ENCODE data around the gene ADAMTSL3.

ADAMTSL3 gene

GRCh38 chr15:83887961-83888360 lies 234.0 kb downstream of the ADAMTSL3 start:
- Histone ChIP-seq H3K36me3 (ENCODE audit: insufficient read depth, low read length) (no peaks in the 10 kb centered on the region), H2AFZ (ENCODE audit: low read length) (no peak overlapping the region), H3K4me3 (ENCODE audit: low read length, poor library complexity, severe bottlenecking) (no peak overlapping the region), H3K79me2 (ENCODE audit: insufficient read depth, low read length) (no peaks in the 10 kb centered on the region), H3F3A (ENCODE audit: low read depth) (no peaks in the 10 kb centered on the region), H3K9ac (ENCODE audit: low read depth, low read length, poor library complexity, severe bottlenecking) (no peak overlapping the region), H3K4me2 (ENCODE audit: low read depth, low read length, poor library complexity, severe bottlenecking) (no peak overlapping the region), H4K20me1 (ENCODE audit: insufficient read depth, low read length, poor library complexity, severe bottlenecking) (no peaks in the 10 kb centered on the region), H3K9me2 (replicated peaks; ENCODE audit: low read depth, low read length) (no peaks in the 10 kb centered on the region), H3K9me3 (ENCODE audit: insufficient read depth, low read depth, low read length) (no peaks in the 10 kb centered on the region), H3K4me1 (ENCODE audit: insufficient read depth, low read length, poor library complexity, severe bottlenecking) (no peaks in the 10 kb centered on the region), H3K27me3 (ENCODE audit: insufficient read depth, low read length, poor library complexity, severe bottlenecking) (no peaks in the 10 kb centered on the region)
- TF ChIP-seq CTCF (conservative IDR thresholded peaks at IDR 0.05; ENCODE audit: low read length) (no peak), EZH2phosphoT487 (IDR thresholded peaks at IDR 0.05; ENCODE audit: borderline replicate concordance) (no peak)

- Histone ChIP-seq H4K20me1 (ENCODE audit: insufficient read depth, low read length, poor library complexity, severe bottlenecking) (no peaks in the 10 kb centered on the region), H3K9ac (ENCODE audit: low read depth, low read length, poor library complexity, severe bottlenecking) (no peak overlapping the region), H3K9me2 (replicated peaks; ENCODE audit: low read depth, low read length) (no peaks in the 10 kb centered on the region), H3F3A (ENCODE audit: low read depth) (no peaks in the 10 kb centered on the region), H3K27me3 (ENCODE audit: insufficient read depth, low read length, poor library complexity, severe bottlenecking) (no peaks in the 10 kb centered on the region), H3K79me2 (ENCODE audit: insufficient read depth, low read length) (no peaks in the 10 kb centered on the region), H3K36me3 (ENCODE audit: insufficient read depth, low read length) (no peaks in the 10 kb centered on the region), H3K4me2 (ENCODE audit: low read depth, low read length, poor library complexity, severe bottlenecking) (no peak overlapping the region), H3K4me3 (ENCODE audit: low read length, poor library complexity, severe bottlenecking) (no peak overlapping the region), H3K9me3 (ENCODE audit: insufficient read depth, low read depth, low read length) (no peaks in the 10 kb centered on the region), H3K4me1 (ENCODE audit: insufficient read depth, low read length, poor library complexity, severe bottlenecking) (no peaks in the 10 kb centered on the region), H2AFZ (ENCODE audit: low read length) (no peak overlapping the region)
- TF ChIP-seq CTCF (conservative IDR thresholded peaks at IDR 0.05; ENCODE audit: low read length) (no peak), EZH2phosphoT487 (IDR thresholded peaks at IDR 0.05; ENCODE audit: borderline replicate concordance) (no peak)
Observed at GRCh38 chr15:83889995-83890394, 236.1 kb downstream of the ADAMTSL3 start.

- TF ChIP-seq EZH2phosphoT487 (IDR thresholded peaks at IDR 0.05; ENCODE audit: borderline replicate concordance), result no peak
- TF ChIP-seq CTCF (conservative IDR thresholded peaks at IDR 0.05; ENCODE audit: low read length), result no peak
- Histone ChIP-seq H3K36me3 (ENCODE audit: insufficient read depth, low read length) (no peaks in the 10 kb centered on the region), H3K79me2 (ENCODE audit: insufficient read depth, low read length) (no peaks in the 10 kb centered on the region), H3K4me1 (ENCODE audit: insufficient read depth, low read length, poor library complexity, severe bottlenecking) (no peaks in the 10 kb centered on the region), H3K27me3 (ENCODE audit: insufficient read depth, low read length, poor library complexity, severe bottlenecking) (no peaks in the 10 kb centered on the region), H3K4me2 (ENCODE audit: low read depth, low read length, poor library complexity, severe bottlenecking) (no peak overlapping the region), H4K20me1 (ENCODE audit: insufficient read depth, low read length, poor library complexity, severe bottlenecking) (no peaks in the 10 kb centered on the region), H2AFZ (ENCODE audit: low read length) (no peak overlapping the region), H3F3A (ENCODE audit: low read depth) (no peaks in the 10 kb centered on the region), H3K9me3 (ENCODE audit: insufficient read depth, low read depth, low read length) (no peaks in the 10 kb centered on the region), H3K4me3 (ENCODE audit: low read length, poor library complexity, severe bottlenecking) (no peak overlapping the region), H3K9ac (ENCODE audit: low read depth, low read length, poor library complexity, severe bottlenecking) (no peak overlapping the region), H3K9me2 (replicated peaks; ENCODE audit: low read depth, low read length) (no peaks in the 10 kb centered on the region)
Observed at GRCh38 chr15:83890587-83890986, 236.7 kb downstream of the ADAMTSL3 start.
